Activated gamma-delta T cell treated with anti-CD3 and anti-CD28 coated beads, Interleukin-2, amount 50 U/mL, for 16 hours (primary cell): ENCODE data around the gene ZNF691.
"Not testable (repeated sequence)": the region's sequence is repeated elsewhere in the genome, so short reads cannot be mapped to it uniquely, and the experiment has no call there.

Source experiments
- DNase-seq: peaks from one replicate; pipeline ENCODE4 v3.0.0-alpha.2; 2020; ENCODE audit warnings: low read depth

Gene ZNF691

DNA sequence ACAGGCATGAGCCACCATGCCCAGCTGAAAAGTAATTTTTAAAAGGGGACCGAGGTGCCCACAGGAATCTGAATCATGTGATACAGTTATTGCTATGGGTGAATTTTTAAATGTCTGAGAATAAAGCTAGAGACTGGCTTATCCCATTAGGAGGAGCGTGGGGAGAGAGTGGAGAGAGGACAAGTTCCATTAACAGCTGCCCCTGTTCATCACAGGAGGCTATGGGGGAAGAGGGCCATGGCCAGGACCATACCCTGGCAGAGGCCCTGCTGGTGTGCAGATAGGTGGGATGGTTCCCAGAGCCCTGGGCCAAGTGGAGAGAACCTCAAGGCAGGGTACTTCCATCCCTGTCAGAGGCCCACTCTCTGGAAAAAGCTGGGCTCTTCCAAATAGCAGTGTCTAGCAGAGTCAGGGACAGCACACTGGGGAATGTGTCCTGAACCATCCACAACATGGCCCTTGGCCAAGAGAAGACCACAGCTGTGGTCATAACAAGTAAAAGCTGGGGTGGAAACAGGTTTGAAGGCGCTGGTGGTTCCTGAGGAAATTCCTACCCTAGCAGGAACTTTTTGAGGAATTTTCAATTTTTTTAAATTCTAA, 13.7 kb upstream of the ZNF691 start:
- no peak for DNase-seq

DNA sequence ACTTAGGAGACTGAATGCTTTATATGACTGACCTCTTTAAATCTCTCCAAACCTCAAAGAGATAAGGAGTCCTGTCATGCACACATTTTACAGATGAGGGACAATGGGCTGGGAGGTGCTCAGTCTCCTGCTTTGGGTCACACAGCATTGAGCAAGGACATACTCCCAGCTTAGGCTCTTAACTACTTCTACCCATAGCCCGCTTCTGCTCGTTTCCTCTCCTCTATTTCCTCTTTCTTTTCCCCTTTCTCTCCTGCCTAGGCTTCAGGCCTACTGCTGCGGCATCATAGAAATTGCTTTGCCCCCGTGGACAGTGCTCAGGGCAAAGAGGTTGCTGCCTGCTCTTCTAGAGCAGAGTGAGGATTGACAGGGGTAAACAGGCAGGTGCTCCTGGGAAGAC, 12.4 kb upstream of the ZNF691 start:
- no peak for DNase-seq

DNA sequence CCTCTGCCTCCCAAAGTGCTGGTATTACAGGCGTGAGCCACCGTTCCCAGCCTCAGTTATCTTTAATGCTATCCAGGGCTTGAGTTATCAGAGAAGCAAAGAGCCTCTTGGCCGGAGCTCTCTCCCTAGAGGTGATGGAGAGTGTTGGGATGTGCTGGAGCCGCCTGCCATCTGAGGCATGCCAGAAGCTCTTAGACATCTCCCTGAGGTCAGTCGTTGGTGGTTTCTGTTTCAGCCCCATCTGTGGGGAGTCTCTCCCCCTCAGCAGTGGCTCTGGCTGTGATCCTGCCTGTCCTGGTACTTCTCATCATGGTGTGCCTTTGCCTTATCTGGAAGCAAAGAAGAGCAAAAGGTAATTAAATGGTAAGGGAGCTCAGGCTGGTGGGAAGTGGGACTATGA, 11.6 kb upstream of the ZNF691 start:
- DNase-seq: no peak

DNA sequence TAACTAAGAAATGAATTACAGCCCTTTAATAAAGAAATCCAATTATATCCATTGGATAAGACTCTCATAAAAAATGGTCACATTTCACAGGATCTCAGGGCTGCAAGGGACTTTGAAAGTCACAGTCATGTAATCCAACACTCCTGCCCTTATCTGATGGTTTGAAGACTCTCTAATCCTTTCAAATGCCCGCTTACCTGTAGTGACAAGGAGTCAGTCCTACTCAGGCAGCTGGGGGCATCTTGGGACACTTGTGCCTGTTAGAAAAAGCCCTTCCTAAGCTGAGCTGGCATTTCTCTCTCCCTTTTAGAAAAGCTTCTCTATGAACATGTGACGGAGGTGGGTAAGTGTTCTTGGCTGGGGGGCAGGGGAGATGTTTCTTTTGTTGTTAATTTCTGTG, 11.0 kb upstream of the ZNF691 start:
- DNase-seq: no peak

DNA sequence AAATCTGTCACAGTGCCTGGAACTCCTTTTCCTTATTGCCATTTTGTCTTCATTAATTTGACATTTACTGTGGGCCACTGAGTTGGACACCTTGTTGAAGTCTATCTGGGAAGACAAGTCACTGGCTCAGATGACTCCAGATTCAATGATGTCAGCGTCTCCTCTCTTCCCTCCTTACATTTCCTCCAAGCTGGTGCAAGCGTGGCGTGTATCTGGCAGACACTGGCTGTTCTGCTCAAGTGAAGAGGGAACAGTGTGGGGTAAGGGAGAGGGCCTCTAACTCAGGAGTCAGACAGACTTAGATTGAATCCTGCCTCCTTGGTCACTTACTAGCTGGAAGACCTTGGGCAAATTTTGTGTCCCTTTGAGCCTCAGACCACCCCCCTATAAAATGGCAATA, 8.7 kb upstream of the ZNF691 start:
- DNase-seq: no peak

DNA sequence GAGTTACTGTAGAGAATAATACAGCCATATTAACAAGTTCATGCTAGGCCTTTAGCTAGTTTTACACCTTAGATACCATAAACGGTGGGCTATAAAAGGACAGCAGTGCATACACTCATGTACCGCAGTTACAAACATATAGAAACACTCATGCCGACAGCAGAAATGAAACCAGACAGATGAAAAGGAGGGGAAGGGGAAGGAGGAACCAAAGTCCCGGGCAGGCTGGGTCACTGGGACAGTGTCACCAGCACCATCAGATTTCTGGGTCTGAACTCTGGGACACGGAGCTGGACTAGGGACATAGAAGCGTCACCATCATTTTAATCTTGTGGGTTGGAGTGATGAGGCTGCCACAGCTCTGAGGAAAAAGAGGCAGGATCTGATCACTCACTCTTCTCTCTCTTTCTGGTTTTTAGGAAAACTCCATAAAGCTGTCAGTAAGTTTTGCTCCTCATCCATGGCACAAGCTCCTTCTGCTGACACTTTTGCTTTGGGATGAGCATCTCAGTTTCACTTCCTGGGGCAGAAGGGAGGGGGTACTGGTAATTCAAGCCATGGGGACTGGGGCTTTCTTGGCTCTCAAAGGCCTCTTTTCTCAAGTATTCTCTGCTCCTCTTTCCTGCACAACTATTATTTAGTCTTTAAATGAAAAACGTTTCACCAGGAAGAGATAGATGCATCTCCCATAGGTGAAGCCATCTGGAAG, 7.8 kb upstream of the ZNF691 start:
- no peak for DNase-seq

DNA sequence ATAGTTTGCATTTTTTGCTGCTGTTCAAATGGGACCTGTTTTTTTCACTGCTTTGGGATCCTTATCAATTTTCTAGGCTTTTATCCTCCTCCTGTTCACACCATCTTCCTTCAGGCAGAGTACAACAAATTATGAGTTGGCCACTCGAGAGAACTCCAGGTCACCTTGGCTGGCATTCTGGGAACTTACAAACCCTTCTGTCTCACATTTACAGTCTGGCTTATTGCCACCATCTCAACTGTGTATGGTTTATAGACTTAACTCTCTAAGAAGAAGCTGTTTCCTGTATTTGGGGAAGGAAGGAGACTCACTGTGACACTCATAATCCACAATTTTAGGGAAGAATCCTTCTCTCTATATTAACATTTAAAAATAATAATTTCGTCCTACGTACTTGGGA, 5.4 kb upstream of the ZNF691 start:
- DNase-seq: no peak

DNA sequence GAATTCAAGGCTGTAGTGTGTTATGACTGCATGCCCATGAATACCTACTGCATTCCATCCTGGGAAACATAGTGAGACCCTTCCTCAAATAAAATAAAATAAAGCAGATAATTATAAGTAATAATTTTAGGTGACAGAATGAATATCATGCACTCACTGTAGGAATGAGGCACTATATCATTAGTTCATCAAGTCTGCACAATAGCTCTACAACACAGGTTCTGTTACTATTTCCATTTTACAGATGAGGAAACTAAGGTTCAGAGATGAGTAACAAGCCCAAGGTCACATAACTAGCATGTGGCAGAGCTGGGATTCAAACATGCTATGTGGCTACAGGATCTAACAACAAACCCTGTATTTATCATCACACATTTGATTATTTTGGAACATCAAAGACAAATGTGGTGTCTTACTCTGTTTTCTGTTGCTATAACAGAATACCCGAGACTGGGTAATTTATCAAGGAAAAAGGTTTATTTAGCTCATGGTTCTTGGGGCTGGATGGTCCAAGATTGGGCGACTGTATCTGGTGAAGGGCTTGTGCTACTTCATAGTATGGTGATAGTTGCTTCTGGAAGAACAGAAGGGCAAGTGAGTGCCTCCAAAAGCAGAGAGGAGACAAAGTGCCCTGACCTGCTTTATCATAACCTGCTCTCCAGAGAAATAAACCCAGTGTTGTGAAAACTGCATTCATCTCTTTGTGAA, 4.8 kb upstream of the ZNF691 start:
- DNase-seq: no peak

DNA sequence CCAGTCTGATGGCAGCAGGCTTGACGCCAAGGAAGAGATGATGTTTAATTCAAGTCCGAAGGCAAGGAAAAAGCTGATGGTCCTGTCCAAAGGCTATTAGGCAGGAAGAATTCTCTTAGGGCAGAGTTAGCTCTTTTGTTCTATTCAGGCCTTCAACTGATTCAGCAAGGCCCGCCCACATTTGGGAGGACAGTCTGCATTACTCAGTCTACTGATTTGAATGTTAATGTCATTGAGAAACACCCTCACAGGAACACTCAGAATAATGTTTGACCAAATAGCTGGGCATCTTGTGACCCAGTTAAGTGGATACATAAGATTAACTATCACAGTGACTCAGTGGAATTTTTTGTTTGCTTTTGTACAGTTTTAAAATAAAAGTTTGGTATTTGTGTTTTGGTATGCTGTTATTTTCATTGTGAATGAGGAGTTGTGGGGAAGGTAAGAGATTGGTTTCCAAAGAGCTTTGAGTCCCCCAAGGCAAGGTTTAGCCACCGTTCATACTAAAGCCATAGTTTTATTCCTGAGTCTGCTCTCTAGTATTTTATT, 1.7 kb upstream of the ZNF691 start:
- no peak for DNase-seq

DNA sequence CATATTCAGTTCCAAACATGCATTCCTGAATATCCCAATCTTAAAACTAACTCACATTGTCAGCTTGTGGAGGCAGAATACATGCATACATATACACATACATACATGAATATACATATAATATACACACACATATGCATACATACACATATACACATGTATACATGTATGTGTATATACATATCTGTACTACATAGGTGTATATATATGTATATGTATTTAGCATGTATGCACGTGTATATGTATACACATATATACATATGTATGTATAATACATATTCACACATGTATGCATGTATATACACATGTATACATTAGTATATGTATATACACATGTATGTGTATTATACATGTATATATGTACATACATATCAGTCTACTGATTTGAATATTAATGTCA, 1.2 kb upstream of the ZNF691 start:
- no peak for DNase-seq

DNA sequence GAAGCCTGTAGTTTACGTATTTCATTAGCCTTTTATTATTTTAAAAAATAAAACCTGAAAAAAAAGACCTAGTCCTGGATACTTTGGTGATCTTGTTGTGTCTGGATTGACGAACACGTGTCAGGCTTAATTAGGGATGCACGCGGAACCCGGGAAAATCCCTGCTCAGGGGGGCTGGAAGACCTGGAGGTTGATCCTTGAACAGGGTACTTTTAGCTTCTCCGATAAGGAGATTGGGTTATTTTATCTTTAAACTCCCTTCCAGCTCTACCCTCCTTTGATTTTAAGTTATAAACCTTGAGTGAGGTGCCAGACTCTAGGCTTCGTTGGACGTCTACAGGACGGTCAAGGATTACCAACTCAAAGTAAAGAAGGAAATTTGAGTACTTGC, 552 bp upstream of the ZNF691 start:
- no peak for DNase-seq

DNA sequence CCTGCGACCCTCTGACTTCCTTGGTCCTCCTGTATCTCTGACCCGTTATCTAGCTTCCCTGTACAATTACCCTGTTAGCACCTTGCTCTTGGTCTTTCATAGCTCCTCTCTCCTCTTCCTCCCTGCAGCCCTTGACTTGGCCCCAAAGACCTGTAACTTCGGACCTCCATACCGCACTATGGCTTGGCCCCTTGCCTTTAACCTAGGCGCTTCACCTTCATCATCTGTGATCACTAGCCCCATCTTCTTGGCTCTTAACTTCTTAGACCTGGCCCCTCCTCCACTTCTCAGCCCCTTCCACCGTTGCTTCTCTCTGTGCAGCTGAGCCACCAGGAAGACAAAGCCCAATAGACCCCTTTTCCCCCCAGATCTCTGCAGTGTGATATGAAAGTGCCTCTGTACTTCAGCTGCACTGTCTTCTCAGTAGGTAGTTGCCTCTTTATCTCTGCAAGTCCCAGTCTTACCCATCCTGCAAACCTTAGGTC, 740 bp downstream of the ZNF691 start:
- DNase-seq: no peak

DNA sequence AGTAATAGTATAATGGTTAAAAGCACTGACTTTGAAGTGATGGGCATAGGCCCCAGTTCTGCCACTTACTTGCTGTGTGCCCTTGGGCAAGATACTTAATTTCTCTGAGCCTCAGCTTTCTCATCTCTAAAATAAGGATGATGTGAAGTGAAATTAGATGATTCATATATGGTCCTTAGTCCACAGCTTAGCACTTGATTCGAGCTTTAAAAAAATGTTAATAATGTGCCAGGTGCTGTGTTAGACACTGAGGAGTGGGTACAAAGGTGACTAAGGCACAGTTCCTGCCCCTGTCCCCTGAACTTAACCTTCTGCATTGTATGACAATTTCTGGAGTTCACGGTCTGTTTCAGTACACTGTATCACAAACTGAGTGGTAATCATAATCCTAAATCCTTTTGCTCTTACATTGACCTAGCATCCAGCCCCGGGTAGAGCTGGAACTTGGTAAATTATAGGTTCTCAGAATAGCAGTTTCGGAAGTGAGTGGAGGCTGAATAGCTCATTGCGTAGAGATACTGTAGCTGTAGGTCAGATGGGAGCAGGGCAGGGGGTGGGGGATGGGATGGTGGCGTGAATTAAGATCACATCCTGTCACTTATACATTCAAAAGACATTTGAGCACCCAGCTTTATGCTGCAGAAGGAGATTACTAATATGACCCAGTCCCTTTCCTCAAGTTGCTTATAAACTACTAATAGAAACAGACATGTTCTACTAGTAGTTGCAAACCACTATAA, 1.5 kb downstream of the ZNF691 start:
- no peak for DNase-seq

DNA sequence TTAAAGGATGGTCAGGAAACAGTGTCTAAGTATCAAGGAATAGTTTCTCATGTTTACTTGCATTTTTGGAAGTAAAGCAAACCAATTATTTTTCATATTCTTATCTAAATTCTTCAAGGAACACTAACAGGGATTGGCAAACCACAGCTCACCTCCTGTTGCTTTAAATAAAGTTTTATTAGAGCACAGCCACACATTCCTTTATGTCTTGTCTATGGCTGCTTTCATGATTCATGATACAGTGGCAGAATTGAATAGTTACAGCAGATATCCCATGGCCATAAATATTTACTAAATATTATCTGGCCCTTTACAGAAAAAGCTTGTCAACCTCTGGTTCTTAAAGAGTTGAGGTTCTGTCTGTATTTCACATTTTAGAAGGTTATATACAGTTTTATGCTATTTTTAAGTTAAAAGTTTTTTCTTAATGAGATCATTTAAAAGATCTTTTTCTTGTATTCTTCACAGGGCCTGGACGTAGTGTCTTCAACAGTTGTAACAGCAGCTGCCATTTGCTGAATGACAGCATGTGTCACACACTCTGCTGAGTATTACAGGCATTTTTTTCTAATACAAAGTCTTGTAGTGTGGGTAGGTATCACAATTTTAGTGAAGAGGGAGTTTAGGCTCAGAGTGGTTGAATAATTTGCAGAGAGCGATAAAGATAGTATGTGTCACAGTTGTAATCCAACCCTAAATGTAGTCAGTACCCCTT, 2.6 kb downstream of the ZNF691 start:
- no peak for DNase-seq

DNA sequence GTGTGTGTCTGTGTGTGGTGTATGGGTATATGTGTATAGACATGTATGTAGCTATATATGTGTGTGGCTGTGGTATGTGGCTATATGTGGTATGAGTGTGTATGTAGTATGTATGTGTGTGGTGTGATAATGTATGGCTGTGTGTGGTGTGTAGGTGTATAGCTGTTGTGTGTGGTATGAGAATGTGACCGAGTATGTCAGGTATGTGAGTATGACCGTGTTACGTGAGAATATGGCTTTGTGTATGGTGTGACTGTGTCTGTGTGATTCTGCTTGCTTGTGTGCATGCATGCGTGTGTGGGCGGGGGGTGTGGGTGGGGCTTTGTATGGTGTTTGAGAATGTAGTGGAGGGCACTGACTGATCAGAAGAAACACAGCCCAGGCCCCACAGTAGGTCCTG, 3.5 kb downstream of the ZNF691 start:
- DNase-seq: no peak

DNA sequence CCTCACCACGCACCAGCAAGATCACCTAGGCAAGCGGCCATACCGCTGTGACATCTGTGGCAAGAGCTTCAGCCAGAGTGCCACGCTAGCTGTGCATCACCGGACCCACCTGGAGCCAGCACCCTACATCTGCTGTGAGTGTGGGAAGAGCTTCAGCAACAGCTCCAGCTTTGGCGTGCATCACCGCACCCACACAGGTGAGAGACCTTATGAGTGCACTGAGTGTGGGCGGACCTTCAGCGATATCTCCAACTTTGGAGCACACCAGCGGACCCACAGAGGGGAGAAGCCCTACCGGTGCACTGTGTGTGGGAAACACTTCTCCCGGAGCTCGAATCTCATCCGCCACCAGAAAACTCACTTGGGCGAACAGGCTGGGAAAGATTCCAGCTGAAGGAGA, 5.0 kb downstream of the ZNF691 start:
- DNase-seq: no peak

DNA sequence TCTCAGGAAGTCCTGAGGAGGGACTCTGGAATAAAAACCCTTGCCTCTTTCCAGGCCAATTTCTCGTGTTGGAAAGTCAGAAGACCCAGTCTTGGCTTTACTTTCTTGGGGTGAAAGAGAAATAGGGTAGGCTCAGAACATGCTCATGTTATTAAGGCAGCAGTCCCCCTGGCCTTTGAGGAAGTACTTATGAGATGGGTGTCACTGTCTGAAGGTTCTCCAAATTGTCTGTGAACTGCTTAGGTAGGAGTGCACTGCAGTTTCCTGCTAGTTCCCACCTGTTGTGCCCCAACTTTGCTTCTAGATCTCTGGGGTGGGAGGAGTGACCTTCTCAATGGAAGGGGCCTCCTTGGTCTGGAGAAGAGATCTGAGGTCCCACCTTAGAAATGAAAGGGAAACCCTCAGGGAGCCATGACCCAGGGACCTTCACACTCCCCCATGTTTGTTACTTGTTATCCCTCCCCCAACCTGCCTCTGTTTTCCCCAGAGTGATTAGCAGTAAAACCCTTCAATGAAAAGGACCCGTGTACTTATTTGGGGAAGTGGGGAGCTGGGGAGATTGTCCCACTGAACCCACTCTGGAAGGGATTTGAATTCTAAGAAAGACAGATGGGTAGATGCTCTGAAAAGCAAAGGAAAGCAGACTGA, 5.7 kb downstream of the ZNF691 start:
- DNase-seq: no peak

DNA sequence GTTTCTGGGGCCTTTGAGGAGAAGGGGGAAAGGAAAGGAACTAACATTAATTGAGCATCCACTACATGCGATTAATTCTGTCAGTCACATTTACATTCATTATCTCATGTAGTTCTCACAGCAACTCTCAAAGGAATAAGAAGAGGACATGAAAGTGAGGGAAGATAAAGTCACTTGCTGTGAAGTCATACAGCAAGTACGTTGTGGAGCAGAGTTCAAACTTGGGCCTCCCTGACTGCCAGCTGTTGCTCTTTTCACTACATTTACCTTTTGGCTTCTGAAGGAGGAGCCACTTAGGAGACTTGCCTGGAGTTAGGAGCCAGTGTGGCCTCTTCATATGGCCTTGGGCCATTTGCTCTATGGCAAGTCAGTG, 6.2 kb downstream of the ZNF691 start:
- DNase-seq: no peak

DNA sequence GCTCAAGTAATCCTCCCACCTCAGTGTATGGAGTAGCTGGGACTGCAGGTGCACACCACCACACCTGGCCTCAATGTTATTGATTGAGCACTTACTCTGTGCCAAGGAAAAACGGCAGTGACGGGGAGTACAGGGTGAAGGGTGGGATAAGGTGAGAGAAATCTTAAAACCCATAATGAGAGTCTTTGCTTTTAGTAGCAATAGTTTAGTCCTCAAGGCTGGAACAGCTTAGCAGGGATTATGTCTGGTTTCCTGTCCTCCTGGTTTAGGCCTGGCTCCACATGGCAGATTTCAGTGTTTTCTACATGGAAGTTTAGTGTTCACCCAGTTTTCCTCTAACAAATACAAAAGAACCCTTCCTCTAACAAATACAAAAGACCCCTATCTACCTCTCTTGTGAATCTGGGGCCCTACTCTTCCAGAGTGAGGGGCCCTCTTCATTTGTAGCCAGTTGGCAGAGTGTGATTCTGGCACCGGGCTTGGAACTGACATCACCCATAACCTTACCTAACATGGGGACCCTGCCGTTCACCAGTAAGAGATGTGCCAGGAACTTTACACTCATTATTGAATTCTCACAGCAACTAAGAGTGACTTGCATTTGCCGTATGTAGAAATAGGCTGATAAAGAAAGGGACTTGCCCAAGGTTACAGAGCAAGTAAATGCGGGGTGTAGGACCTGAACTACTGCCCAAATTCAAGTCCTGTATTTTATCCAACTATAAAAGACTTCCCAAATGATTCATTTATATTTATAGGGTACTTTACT, 6.9 kb downstream of the ZNF691 start:
- DNase-seq: no peak

DNA sequence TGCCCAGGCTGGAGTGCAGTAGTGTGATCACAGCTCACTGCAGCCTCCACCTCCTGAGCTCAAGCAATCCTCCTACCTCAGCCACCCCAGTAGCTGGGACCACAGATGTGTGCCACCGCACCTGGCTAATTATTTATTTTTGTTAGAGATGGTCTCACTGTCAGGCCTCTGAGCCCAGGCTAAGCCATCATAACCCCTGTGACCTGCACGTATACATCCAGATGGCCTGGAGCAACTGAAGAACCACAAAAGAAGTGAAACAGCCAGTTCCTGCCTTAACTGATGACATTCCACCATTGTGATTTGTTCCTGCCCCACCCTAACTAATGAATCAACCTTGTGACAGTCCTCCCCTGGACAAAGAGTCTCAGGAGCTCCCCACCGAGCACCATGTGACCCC, 10.1 kb downstream of the ZNF691 start:
- not testable (repeated sequence) for DNase-seq

DNA sequence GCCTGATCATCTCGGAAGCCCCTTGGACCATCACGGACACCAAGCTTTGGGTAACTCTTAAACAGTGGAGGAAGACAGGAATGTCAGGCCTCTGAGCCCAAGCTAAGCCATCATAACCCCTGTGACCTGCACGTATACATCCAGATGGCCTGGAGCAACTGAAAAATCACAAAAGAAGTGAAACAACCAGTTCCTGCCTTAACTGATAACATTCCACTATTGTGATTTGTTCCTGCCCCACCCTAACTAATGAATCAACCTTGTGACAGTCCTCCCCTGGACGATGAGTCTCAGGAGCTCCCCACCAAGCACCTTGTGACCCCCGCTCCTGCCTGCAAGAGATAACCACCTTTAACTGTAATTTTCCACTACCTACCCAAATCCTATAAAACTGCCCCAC, 13.0 kb downstream of the ZNF691 start:
- not testable (repeated sequence) for DNase-seq
